Natural killer cell (primary cell): ENCODE results near the gene RIC8B. TPM values are rescaled to one million over a fixed set of nuclear protein-coding genes. Genes with fewer than 3 reads are reported as not detected.

Source experiments
- ATAC-seq, 3 donors: fragments of 150-1000 bp in 2 of 3; fragments of 200-7000 bp in 1 of 3; cut with Tn5 transposase; 1 replicate in 1 of 3; 2 replicates in 2 of 3; pipeline ENCODE4 v1.10.0; 2021; ENCODE audit warnings: mild to moderate bottlenecking in 2 of 3, moderate library complexity in 2 of 3
- DNase-seq, 2 donors: peaks; one replicate each; pipeline versions ENCODE4 v3.0.0 to v3.0.0-alpha.2; 2013 to 2021; ENCODE audit warnings: mixed read lengths in 1 of 2
- H3K27ac ChIP-seq: one replicate; pipeline ENCODE4 v1.5.1; 2013; ENCODE audit warnings: mild to moderate bottlenecking, low read length
- H3K27me3 ChIP-seq: one replicate; pipeline ENCODE4 v1.6.1; 2013; ENCODE audit warnings: low read length; ENCODE audit not compliant: control insufficient read depth, insufficient read depth
- H3K36me3 ChIP-seq: one replicate; pipeline ENCODE4 v1.6.1; 2013; ENCODE audit warnings: low read length; ENCODE audit not compliant: control insufficient read depth, insufficient read depth
- H3K4me1 ChIP-seq: one replicate; pipeline ENCODE4 v1.6.1; 2013; ENCODE audit warnings: low read length; ENCODE audit not compliant: control insufficient read depth, insufficient read depth
- H3K4me3 ChIP-seq: one replicate; pipeline ENCODE4 v1.5.1; 2013; ENCODE audit warnings: low read length
- H3K9me3 ChIP-seq: one replicate; pipeline ENCODE4 v1.6.1; 2013; ENCODE audit warnings: low read length; ENCODE audit not compliant: control insufficient read depth, insufficient read depth
- H3K27ac Mint-ChIP-seq, 2 donors: one replicate each; pipeline ENCODE4 v1.8.0; 2022; ENCODE audit warnings: mild to moderate bottlenecking in 2 of 2, mixed read lengths in 2 of 2, moderate library complexity in 1 of 2
- H3K27me3 Mint-ChIP-seq, 2 donors: one replicate each; pipeline ENCODE4 v1.8.0; 2022; ENCODE audit warnings: low read depth in 2 of 2, mixed read lengths in 2 of 2
- H3K36me3 Mint-ChIP-seq: one replicate; pipeline ENCODE4 v1.8.0; 2022; ENCODE audit warnings: mixed read lengths
- H3K4me1 Mint-ChIP-seq, 2 donors: one replicate each; pipeline ENCODE4 v1.8.0; 2022; ENCODE audit warnings: mixed read lengths in 2 of 2
- H3K4me3 Mint-ChIP-seq: one replicate; pipeline ENCODE4 v1.8.0; 2022; ENCODE audit warnings: mild to moderate bottlenecking, moderate library complexity, mixed read lengths
- H3K9me3 Mint-ChIP-seq, 2 donors: one replicate each; pipeline ENCODE4 v1.8.0; 2022; ENCODE audit warnings: mixed read lengths in 2 of 2
- CTCF ChIP-seq: fragments of 200-600 bp; IDR thresholded peaks from one replicate; pipeline ENCODE4 v1.8.0; 2022; ENCODE audit warnings: antibody characterized with exemption
- WGBS: methylation state at CpG from one replicate; pipeline ENCODE4 v1.1.7; 2013; ENCODE audit warnings: missing lambda C conversion rate; ENCODE audit not compliant: insufficient coverage; 5-methylcytosine and 5-hydroxymethylcytosine counted together
- intact Hi-C: fragments of 100-400 bp; cut with micrococcal nuclease; formaldehyde crosslinking; loops from one replicate; pipeline ENCODE4 v1.14.2; 2022
- total RNA-seq, 4 donors: library from RNA; stranded (reverse); fragments of 120-200 nt in 1 of 4; gene quantifications; one replicate each; pipeline versions ENCODE4 v1.2.3 to v1.2.4, GENCODE V29; 2013 to 2022

Gene RIC8B
- total RNA-seq, 3 donors from 2014 or later (not counting 1 experiment from before 2014, with no cell fraction given), result 12.1 to 21.3 (median 15.5) TPM

- H3K9me3 ChIP-seq, result no peaks in the 10 kb centered on the region
- 76% methylated on average over 4 of the region's 4 CpGs for WGBS
- no peaks in the 10 kb centered on the region for H3K36me3 ChIP-seq
- H3K4me3 ChIP-seq, result no peak overlapping the region
- DNase-seq (no peak), ATAC-seq (no peak)
- peaks cover 15% of the 10 kb centered on the region for H3K4me1 ChIP-seq
- Mint-ChIP-seq H3K4me1 (peaks cover 16 to 27% of the 10 kb centered on the region in 2 donors), H3K36me3 (no peaks in the 10 kb centered on the region), H3K27ac (no peak overlapping the region), H3K27me3 (peaks cover 25 to 35% of the 10 kb centered on the region in 2 donors), H3K4me3 (no peak overlapping the region), H3K9me3 (no peaks in the 10 kb centered on the region)
- intact Hi-C loops, result no loop called here
- H3K27me3 ChIP-seq, result peaks cover 13% of the 10 kb centered on the region
- H3K27ac ChIP-seq, result no peak overlapping the region
- TF ChIP-seq CTCF, result no peak
Measured at GRCh38 chr12:106907846-106908245, 133.4 kb downstream of the RIC8B start.

- Histone ChIP-seq H3K4me1 (peaks cover 11% of the 10 kb centered on the region), H3K4me3 (no peak overlapping the region), H3K36me3 (no peaks in the 10 kb centered on the region), H3K27me3 (peaks cover 6% of the 10 kb centered on the region), H3K27ac (no peak overlapping the region), H3K9me3 (no peaks in the 10 kb centered on the region)
- Mint-ChIP-seq H3K27me3 (peaks cover 20 to 28% of the 10 kb centered on the region in 2 donors), H3K4me3 (no peak overlapping the region), H3K27ac (no peak overlapping the region), H3K36me3 (no peaks in the 10 kb centered on the region), H3K4me1 (peaks cover 9 to 20% of the 10 kb centered on the region in 2 donors), H3K9me3 (no peaks in the 10 kb centered on the region)
- ATAC-seq (no peak), DNase-seq (no peak)
- intact Hi-C loops, result no loop called here
- no peak for TF ChIP-seq CTCF
- 69% methylated on average over 3 of the region's 3 CpGs for WGBS
Measured at GRCh38 chr12:106908561-106908960, 134.1 kb downstream of the RIC8B start.

- ATAC-seq (peak in 2 of 3 donors; percentile 40 to 49), DNase-seq (no peak)
- Mint-ChIP-seq H3K27ac (no peak overlapping the region), H3K4me3 (peak overlapping the region; percentile 19), H3K36me3 (no peaks in the 10 kb centered on the region), H3K4me1 (peaks cover 17 to 27% of the 10 kb centered on the region in 2 donors), H3K9me3 (no peaks in the 10 kb centered on the region), H3K27me3 (peaks cover 17 to 18% of the 10 kb centered on the region in 2 donors)
- no peaks in the 10 kb centered on the region for H3K9me3 ChIP-seq
- no peak for TF ChIP-seq CTCF
- no peak overlapping the region for H3K4me3 ChIP-seq
- intact Hi-C loops, result no loop called here
- peaks cover 4% of the 10 kb centered on the region for H3K27me3 ChIP-seq
- H3K4me1 ChIP-seq, result peaks cover 16% of the 10 kb centered on the region
- no peaks in the 10 kb centered on the region for H3K36me3 ChIP-seq
- H3K27ac ChIP-seq, result no peak overlapping the region
- WGBS, result no CpG with 5 or more reads among the region's 1 CpG
Measured at GRCh38 chr12:106910202-106910601, 135.7 kb downstream of the RIC8B start.

GRCh38 chr12:106911581-106911980, 137.1 kb downstream of the RIC8B start:
- Histone ChIP-seq H3K9me3 (no peaks in the 10 kb centered on the region), H3K36me3 (no peaks in the 10 kb centered on the region), H3K27me3 (peaks cover under 1% of the 10 kb centered on the region), H3K4me3 (no peak overlapping the region), H3K4me1 (peaks cover 16% of the 10 kb centered on the region), H3K27ac (no peak overlapping the region)
- WGBS, result 83% methylated on average over 6 of the region's 6 CpGs
- TF ChIP-seq CTCF, result no peak
- H3K9me3 Mint-ChIP-seq, result no peaks in the 10 kb centered on the region
- intact Hi-C loops, result no loop called here
- no peak for DNase-seq
- no peak overlapping the region for H3K4me3 Mint-ChIP-seq
- H3K27ac Mint-ChIP-seq, result no peak overlapping the region
- H3K27me3 Mint-ChIP-seq, result peaks cover 13 to 17% of the 10 kb centered on the region in 2 donors
- H3K4me1 Mint-ChIP-seq, result peaks cover 25 to 35% of the 10 kb centered on the region in 2 donors
- no peak for ATAC-seq
- no peaks in the 10 kb centered on the region for H3K36me3 Mint-ChIP-seq
